BJ (cell line): Measurements from ENCODE around the gene ZNF496. TPM values are rescaled to one million over a fixed set of nuclear protein-coding genes. Genes with fewer than 3 reads are reported as not detected.

ENCODE experiments used
- CTCF ChIA-PET: fragments of 350-600 bp; formaldehyde crosslinking; extraction: SDS; loops from one replicate; lab custom pipeline; 2021; ENCODE audit warnings: antibody characterized with exemption, inconsistent platforms; lab: Yijun Ruan, JAX
- POLR2A ChIA-PET: fragments of 300-600 bp; sonication (Branson Sonifier 250); formaldehyde crosslinking; extraction: SDS; loops from one replicate; lab custom pipeline; 2021; ENCODE audit warnings: antibody characterized with exemption; lab: Charles Lee
- DNase-seq: peaks from one replicate; pipeline ENCODE4 v3.0.0-alpha.2; 2011; ENCODE audit warnings: low read depth
- H3K27me3 ChIP-seq: 2 replicates; pipeline ENCODE4 v1.6.0; 2011; ENCODE audit warnings: low read length; ENCODE audit not compliant: control insufficient read depth, insufficient read depth
- H3K36me3 ChIP-seq: 2 replicates; pipeline ENCODE4 v1.5.1; 2011; ENCODE audit warnings: low read length; ENCODE audit not compliant: control insufficient read depth, insufficient read depth
- H3K4me3 ChIP-seq: 2 replicates; pipeline ENCODE4 v1.5.1; 2011; ENCODE audit warnings: low read depth, mild to moderate bottlenecking, control low read depth, low read length
- polyA plus RNA-seq: library from polyadenylated mRNA; depleted of rRNA; stranded (reverse); fragments of >200 nt; gene quantifications from 2 replicates; pipeline ENCODE4 v1.2.3, GENCODE V29; 2011
- TF ChIP-seq, protein P1 (sequence below): IDR thresholded peaks from 2 replicates; pipeline ENCODE4 v1.5.1; 2011; ENCODE audit warnings: low read depth, mild to moderate bottlenecking, control low read depth, inconsistent platforms, low read length, moderate library complexity; ENCODE audit not compliant: insufficient read depth

Gene ZNF496
- polyA plus RNA-seq, 1 experiment = 17.8 TPM

DNA sequence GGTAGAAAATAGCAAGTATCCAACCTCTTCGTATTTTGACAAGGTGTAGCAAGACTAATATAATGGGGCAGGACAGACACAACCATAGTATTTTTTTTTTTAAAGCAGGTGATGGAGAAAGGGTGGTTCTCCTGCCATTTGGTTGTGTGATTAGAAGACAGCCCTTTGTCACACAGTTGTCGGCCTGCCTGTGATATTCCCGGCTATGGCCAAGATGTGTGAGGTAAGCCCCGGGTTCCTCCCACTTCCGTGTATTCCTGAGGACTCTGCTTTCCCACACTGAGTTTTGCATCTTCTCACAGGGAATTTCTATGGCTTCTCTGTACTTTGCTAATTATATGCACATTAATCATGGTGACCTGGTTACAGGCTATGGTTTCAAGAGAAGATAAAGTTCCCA, 35.9 kb downstream of the ZNF496 start:
- H3K36me3 ChIP-seq = peaks cover 10% of the 10 kb centered on the region
- TF ChIP-seq, protein P1, sequence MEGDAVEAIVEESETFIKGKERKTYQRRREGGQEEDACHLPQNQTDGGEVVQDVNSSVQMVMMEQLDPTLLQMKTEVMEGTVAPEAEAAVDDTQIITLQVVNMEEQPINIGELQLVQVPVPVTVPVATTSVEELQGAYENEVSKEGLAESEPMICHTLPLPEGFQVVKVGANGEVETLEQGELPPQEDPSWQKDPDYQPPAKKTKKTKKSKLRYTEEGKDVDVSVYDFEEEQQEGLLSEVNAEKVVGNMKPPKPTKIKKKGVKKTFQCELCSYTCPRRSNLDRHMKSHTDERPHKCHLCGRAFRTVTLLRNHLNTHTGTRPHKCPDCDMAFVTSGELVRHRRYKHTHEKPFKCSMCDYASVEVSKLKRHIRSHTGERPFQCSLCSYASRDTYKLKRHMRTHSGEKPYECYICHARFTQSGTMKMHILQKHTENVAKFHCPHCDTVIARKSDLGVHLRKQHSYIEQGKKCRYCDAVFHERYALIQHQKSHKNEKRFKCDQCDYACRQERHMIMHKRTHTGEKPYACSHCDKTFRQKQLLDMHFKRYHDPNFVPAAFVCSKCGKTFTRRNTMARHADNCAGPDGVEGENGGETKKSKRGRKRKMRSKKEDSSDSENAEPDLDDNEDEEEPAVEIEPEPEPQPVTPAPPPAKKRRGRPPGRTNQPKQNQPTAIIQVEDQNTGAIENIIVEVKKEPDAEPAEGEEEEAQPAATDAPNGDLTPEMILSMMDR = no peak
- ChIA-PET CTCF (interaction anchor here (1.7 kb wide), 1 partner anchor 16 kb away, joined by 3 read pairs; no protein-coding TSS in a partner anchor), POLR2A (no interaction called here)
- no peak for DNase-seq
- H3K4me3 ChIP-seq = no peak overlapping the region
- no peaks in the 10 kb centered on the region; the same call in 1 of the 2 replicates for H3K27me3 ChIP-seq

DNA sequence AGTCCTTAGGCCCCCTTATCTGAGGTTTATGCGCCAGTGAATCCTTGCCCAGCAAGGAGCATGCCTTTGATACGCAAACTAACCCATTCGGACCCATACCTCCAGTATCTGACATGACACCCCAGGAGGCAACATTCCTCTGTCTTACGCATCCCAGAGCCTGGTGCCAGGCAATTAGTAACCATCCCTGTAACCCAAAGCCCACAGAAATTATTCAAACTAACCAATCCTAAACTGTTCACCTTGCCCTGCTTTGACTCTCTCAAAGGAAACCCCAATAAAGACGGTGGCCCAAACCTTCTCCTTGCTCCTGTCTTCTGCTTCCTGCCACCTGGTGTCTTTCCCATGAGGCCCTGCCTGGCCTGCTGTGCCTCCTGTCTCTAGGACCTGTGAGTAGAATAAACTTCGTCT, 36.4 kb downstream of the ZNF496 start:
- H3K36me3 ChIP-seq = peaks cover 6% of the 10 kb centered on the region
- H3K27me3 ChIP-seq = no peaks in the 10 kb centered on the region; the same call in 1 of the 2 replicates
- DNase-seq = no peak
- ChIA-PET CTCF (no interaction called here), POLR2A (no interaction called here)
- H3K4me3 ChIP-seq = no peak overlapping the region
- TF ChIP-seq, protein P1 = no peak

DNA sequence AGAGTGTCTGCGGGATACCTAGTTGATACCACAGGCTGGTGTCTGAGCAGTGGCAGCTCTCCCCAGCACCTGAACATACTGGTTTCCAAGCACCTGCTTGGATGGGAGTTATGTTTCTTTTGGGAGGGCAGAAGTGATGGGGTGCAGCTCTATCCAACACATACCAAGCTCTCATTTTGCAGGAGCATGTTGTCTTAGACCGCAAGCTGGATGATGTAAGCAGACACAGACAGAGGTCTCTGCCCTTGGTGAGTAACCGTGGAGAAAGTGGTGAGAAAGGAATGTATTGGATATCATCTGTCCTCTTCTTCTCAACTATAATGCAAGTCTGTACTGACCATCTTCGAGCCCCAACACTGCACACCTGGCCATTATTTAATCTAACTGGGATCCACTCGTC, 37.4 kb downstream of the ZNF496 start:
- ChIA-PET CTCF (interaction anchor here (1.4 kb wide), 1 partner anchor 79 kb away, joined by 5 read pairs; no protein-coding TSS in a partner anchor), POLR2A (no interaction called here)
- Histone ChIP-seq H3K27me3 (no peaks in the 10 kb centered on the region; the same call in 1 of the 2 replicates), H3K4me3 (no peak overlapping the region), H3K36me3 (peaks cover 3% of the 10 kb centered on the region; the same call in 1 of the 2 replicates)
- peak; percentile 11 for DNase-seq
- TF ChIP-seq, protein P1 = no peak

DNA sequence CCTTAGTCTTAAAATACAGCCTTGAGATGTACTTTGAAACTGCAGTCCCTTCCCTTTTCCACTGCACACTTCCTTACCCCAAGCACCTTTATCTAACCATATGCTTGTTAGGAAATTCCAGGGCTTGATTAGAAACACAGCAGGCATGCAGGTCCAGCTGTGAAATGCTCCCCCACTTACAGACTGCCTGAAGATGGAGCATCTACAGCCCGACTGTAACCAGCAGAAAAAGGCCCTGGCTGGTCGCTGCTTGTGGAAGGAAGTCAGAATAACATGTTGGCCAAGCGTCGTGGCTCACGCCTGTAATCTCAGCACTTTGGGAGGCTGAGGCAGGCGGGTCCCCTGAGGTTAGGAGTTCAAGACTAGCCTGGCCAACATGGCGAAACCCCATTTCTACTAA, 38.6 kb downstream of the ZNF496 start:
- DNase-seq = no peak
- Histone ChIP-seq H3K36me3 (0 out of 2 replicates have a peak, but pooled peaks cover 2% of the 10 kb centered on the region), H3K4me3 (no peak overlapping the region), H3K27me3 (no peaks in the 10 kb centered on the region; the same call in 1 of the 2 replicates)
- ChIA-PET POLR2A (no interaction called here), CTCF (interaction anchor here (0.6 to 1.4 kb wide), 2 partner anchors 80 to 381 kb away, joined by 3 to 5 read pairs; no protein-coding TSS in a partner anchor)
- TF ChIP-seq, protein P1 = no peak

DNA sequence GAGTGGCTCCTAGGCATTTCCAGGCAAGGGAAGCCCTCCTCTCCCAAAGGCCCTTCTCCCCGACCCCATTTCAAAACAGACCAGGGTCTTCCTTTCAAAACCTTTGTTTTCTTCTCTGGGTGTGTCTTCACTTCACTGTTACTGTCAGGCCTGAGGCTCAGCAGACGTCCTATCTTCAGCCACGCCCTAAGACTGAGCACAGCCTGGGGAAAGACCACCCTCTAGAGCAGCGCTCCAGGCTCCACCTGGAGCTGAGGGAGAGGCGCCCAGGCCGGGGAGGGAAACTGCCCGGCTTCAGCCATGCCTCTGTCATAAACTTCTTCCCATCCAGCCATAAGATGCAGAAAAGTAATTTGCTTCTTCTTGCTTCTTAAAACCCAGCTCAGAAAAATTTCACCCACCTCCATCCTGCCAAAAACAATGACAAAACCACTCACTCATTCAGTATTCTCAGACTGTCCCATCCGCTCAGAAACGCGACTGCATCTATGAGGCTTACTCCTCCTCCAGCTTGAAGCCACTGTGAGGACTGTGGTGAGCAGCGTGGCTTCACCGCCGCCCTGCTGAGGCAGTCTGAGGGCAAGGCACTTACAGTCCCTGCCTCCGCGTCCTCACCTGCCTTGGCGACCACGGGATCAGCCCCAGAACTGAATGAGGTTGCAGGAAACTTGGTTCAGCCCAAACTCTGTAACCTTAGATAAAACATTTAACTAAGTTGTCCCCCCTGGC, 39.7 kb downstream of the ZNF496 start:
- no peaks in the 10 kb centered on the region; the same call in 1 of the 2 replicates for H3K27me3 ChIP-seq
- ChIA-PET POLR2A (no interaction called here), CTCF (interaction anchor here (0.6 kb wide), 1 partner anchor 8 kb away, joined by 4 read pairs; no protein-coding TSS in a partner anchor)
- no peak for DNase-seq
- H3K4me3 ChIP-seq = no peak overlapping the region
- TF ChIP-seq, protein P1 = no peak
- no peaks in the 10 kb centered on the region for H3K36me3 ChIP-seq
